WTC11 (cell line): Measurements from ENCODE around the gene ZBTB21. TPM values are rescaled to one million over a fixed set of nuclear protein-coding genes. Genes with fewer than 3 reads are reported as not detected.

Source experiments
- ATAC-seq: fragments of 200-7000 bp; cut with Tn5 transposase; 2 replicates; pipeline ENCODE4 v1.10.0; 2021; ENCODE audit warnings: mild to moderate bottlenecking, moderate library complexity
- CTCF ChIA-PET: fragments of 300-600 bp; sonication (Branson Sonifier 250); formaldehyde crosslinking; loops from one replicate; lab custom pipeline; 2021; ENCODE audit warnings: antibody characterized with exemption; lab: Charles Lee
- POLR2A ChIA-PET: fragments of 350-600 bp; sonication (Branson Sonifier 250); formaldehyde crosslinking; loops from one replicate; lab custom pipeline; 2021; ENCODE audit warnings: antibody characterized with exemption; lab: Charles Lee
- DNase-seq: peaks from one replicate; pipeline ENCODE4 v3.0.0; 2021; ENCODE audit warnings: low spot score
- H3K27ac Mint-ChIP-seq: 2 replicates; pipeline ENCODE4 v1.8.0; 2021; ENCODE audit warnings: mixed read lengths
- H3K27me3 Mint-ChIP-seq: 2 replicates; pipeline ENCODE4 v1.8.0; 2021; ENCODE audit warnings: low read depth, mild to moderate bottlenecking, moderate library complexity, mixed read lengths
- H3K36me3 Mint-ChIP-seq: 2 replicates; pipeline ENCODE4 v1.8.0; 2021; ENCODE audit warnings: mixed read lengths
- H3K4me1 Mint-ChIP-seq: 2 replicates; pipeline ENCODE4 v1.8.0; 2022; ENCODE audit warnings: mixed read lengths
- H3K4me3 Mint-ChIP-seq: 2 replicates; pipeline ENCODE4 v1.8.0; 2021; ENCODE audit warnings: mild to moderate bottlenecking, moderate library complexity, mixed read lengths
- H3K9me3 Mint-ChIP-seq: 2 replicates; pipeline ENCODE4 v1.8.0; 2021; ENCODE audit warnings: mixed read lengths
- CREB1 ChIP-seq: sonication (generic); formaldehyde crosslinking; IDR thresholded peaks from 2 replicates; pipeline ENCODE4 v1.8.0; 2023; ENCODE audit warnings: mild to moderate bottlenecking, missing genetic modification reagents
- CTCF ChIP-seq: fragments of 200-600 bp; IDR thresholded peaks from 2 replicates; pipeline ENCODE4 v1.8.0; 2022; ENCODE audit warnings: antibody characterized with exemption
- E2F5 ChIP-seq: sonication (generic); formaldehyde crosslinking; IDR thresholded peaks from 2 replicates; pipeline ENCODE4 v1.8.1; 2022; ENCODE audit warnings: mild to moderate bottlenecking, moderate library complexity, missing genetic modification reagents
- ESRRA ChIP-seq: sonication (generic); formaldehyde crosslinking; IDR thresholded peaks from 2 replicates; pipeline ENCODE4 v1.8.1; 2022; ENCODE audit warnings: mild to moderate bottlenecking, missing genetic modification reagents, borderline replicate concordance
- ETV6 ChIP-seq: sonication (generic); formaldehyde crosslinking; IDR thresholded peaks from 2 replicates; pipeline ENCODE4 v1.8.1; 2022; ENCODE audit warnings: mild to moderate bottlenecking, missing genetic modification reagents
- GABPB1 ChIP-seq: sonication (generic); formaldehyde crosslinking; IDR thresholded peaks from 2 replicates; pipeline ENCODE4 v1.8.1; 2023; ENCODE audit warnings: mild to moderate bottlenecking, missing genetic modification reagents
- GRHL2 ChIP-seq: fragments of 250-450 bp; sonication (Bioruptor Pico); IDR thresholded peaks from 2 replicates; pipeline ENCODE4 v1.8.0; 2022; ENCODE audit warnings: mild to moderate bottlenecking, moderate library complexity; ENCODE audit not compliant: insufficient replicate concordance, severe bottlenecking
- JAZF1 ChIP-seq: fragments of 250-450 bp; sonication (Bioruptor Pico); IDR thresholded peaks from 2 replicates; pipeline ENCODE4 v1.9.0; 2021; ENCODE audit warnings: moderate library complexity, mild to moderate bottlenecking, inconsistent platforms
- MLX ChIP-seq: sonication (generic); formaldehyde crosslinking; IDR thresholded peaks from 2 replicates; pipeline ENCODE4 v1.8.1; 2023; ENCODE audit warnings: mild to moderate bottlenecking, missing genetic modification reagents, moderate library complexity
- NFE2L1 ChIP-seq: sonication (generic); formaldehyde crosslinking; IDR thresholded peaks from 2 replicates; pipeline ENCODE4 v1.8.1; 2023; ENCODE audit warnings: missing genetic modification reagents
- SMAD4 ChIP-seq: sonication (generic); formaldehyde crosslinking; IDR thresholded peaks from 2 replicates; pipeline ENCODE4 v1.8.0; 2022; ENCODE audit warnings: mild to moderate bottlenecking, missing genetic modification reagents
- USF1 ChIP-seq: sonication (generic); formaldehyde crosslinking; IDR thresholded peaks from 2 replicates; pipeline ENCODE4 v1.8.0; 2022; ENCODE audit warnings: mild to moderate bottlenecking, missing genetic modification reagents
- ZNF121 ChIP-seq: sonication (generic); formaldehyde crosslinking; IDR thresholded peaks from 2 replicates; pipeline ENCODE4 v1.8.0; 2023; ENCODE audit warnings: missing genetic modification reagents
- ZNF138 ChIP-seq: sonication (generic); formaldehyde crosslinking; conservative IDR thresholded peaks from 2 replicates; pipeline ENCODE4 v1.8.1; 2022; ENCODE audit warnings: mild to moderate bottlenecking, moderate library complexity, missing genetic modification reagents
- ZNF416 ChIP-seq: fragments of 250-450 bp; sonication (Bioruptor Pico); IDR thresholded peaks from 2 replicates; pipeline ENCODE4 v1.9.0; 2021; ENCODE audit warnings: mild to moderate bottlenecking, inconsistent platforms
- ZNF532 ChIP-seq: fragments of 250-450 bp; sonication (Bioruptor Pico); IDR thresholded peaks from 2 replicates; pipeline ENCODE4 v1.9.0; 2021; ENCODE audit warnings: mild to moderate bottlenecking, borderline replicate concordance
- total RNA-seq: library from RNA; stranded (reverse); gene quantifications from 3 replicates; pipeline ENCODE4 v1.2.3, GENCODE V29; 2021

Gene ZBTB21
- total RNA-seq, 1 experiment from 2014 or later = 13.8 TPM

GRCh38 chr21:41962425-41962966 lies 47.7 kb downstream of the ZBTB21 start (continued):
- TF ChIP-seq USF1 (CRISPR knock-in tag) (no peak), JAZF1 (CRISPR knock-in tag) (no peak), GABPB1 (CRISPR knock-in tag) (no peak), CREB1 (CRISPR knock-in tag) (no peak)

GRCh38 chr21:41961753-41962152 lies 48.4 kb downstream of the ZBTB21 start:
- Mint-ChIP-seq H3K9me3 (no peaks in the 10 kb centered on the region), H3K4me1 (peaks cover 18% of the 10 kb centered on the region), H3K27ac (no peak overlapping the region)
- POLR2A ChIA-PET = no interaction called here
- TF ChIP-seq GRHL2 (CRISPR knock-in tag) = no peak
- no peak for TF ChIP-seq SMAD4
- TF ChIP-seq ZNF138 (CRISPR knock-in tag) = no peak
- no peak for TF ChIP-seq NFE2L1 (CRISPR knock-in tag)
- no peak for TF ChIP-seq ZNF532
- no peak for TF ChIP-seq ZNF416 (CRISPR knock-in tag)
- TF ChIP-seq MLX (CRISPR knock-in tag) = no peak
- no peak for TF ChIP-seq JAZF1 (CRISPR knock-in tag)
- no peak for TF ChIP-seq ESRRA (CRISPR knock-in tag)
- no peak for TF ChIP-seq ETV6 (CRISPR knock-in tag)
- no peak for TF ChIP-seq CTCF
- TF ChIP-seq USF1 (CRISPR knock-in tag) = no peak
- no peak for TF ChIP-seq E2F5 (CRISPR knock-in tag)
- TF ChIP-seq ZNF121 (CRISPR knock-in tag) = no peak
- TF ChIP-seq, all 79 proteins: peak for 0
- ATAC-seq = no peak
- H3K36me3 Mint-ChIP-seq = no peaks in the 10 kb centered on the region
- DNase-seq = no peak
- H3K4me3 Mint-ChIP-seq = no peak overlapping the region
- H3K27me3 Mint-ChIP-seq = no peaks in the 10 kb centered on the region
- CTCF ChIA-PET = interaction anchor here (1.0 to 2.7 kb wide), 5 partner anchors 12 to 349 kb away, joined by 3 to 10 read pairs (median 4); no protein-coding TSS in a partner anchor
